B cell (primary cell): ENCODE measurements around the gene ACOXL. TPM values are rescaled to one million over a fixed set of nuclear protein-coding genes. Genes with fewer than 3 reads are reported as not detected.

Experiments used
- ATAC-seq: fragments of 200-7000 bp; cut with Tn5 transposase; one replicate; pipeline ENCODE4 v1.10.0; 2021; ENCODE audit warnings: low read depth, mild to moderate bottlenecking, moderate number of reproducible peaks, moderate library complexity
- CTCF ChIA-PET: fragments of 350-600 bp; sonication (Branson Sonifier 250); formaldehyde crosslinking; loops from one replicate; lab custom pipeline; 2021; ENCODE audit warnings: antibody characterized with exemption, inconsistent platforms; lab: Charles Lee
- POLR2A ChIA-PET: fragments of 350-600 bp; sonication (Branson Sonifier 250); formaldehyde crosslinking; loops from one replicate; lab custom pipeline; 2021; ENCODE audit warnings: antibody characterized with exemption; lab: Charles Lee
- DNase-seq: peaks from one replicate; pipeline ENCODE4 v3.0.0; 2013
- H2AFZ ChIP-seq: 2 replicates; pipeline ENCODE4 v1.6.1; 2012; ENCODE audit warnings: mild to moderate bottlenecking, low read depth, low read length; ENCODE audit not compliant: insufficient read depth, poor library complexity, severe bottlenecking
- H3K27ac ChIP-seq, 2 donors: 1 replicate in 1 of 2; 2 replicates in 1 of 2; pipeline ENCODE4 v1.5.1; 2012 to 2013; ENCODE audit warnings: low read length in 2 of 2, mild to moderate bottlenecking in 2 of 2, moderate library complexity in 1 of 2
- H3K27me3 ChIP-seq, 4 experiments: fragments of 200-600 bp in 1 of 4; sonication (generic) in 1 of 4; replicated peaks in 1 of 4; 1 replicate in 2 of 4; 2 replicates in 2 of 4; pipeline versions ENCODE4 v1.6.1 to v1.7.0; 2013 to 2016; ENCODE audit warnings: low read length in 3 of 4, mild to moderate bottlenecking in 2 of 4, mixed read lengths in 1 of 4, moderate library complexity in 1 of 4; ENCODE audit not compliant: insufficient read depth in 4 of 4, control insufficient read depth in 3 of 4; ENCODE audit errors: control extremely low read depth in 1 of 4
- H3K36me3 ChIP-seq, 2 experiments: replicated peaks in 1 of 2; 1 replicate in 1 of 2; 2 replicates in 1 of 2; pipeline versions ENCODE4 v1.6.1 to v1.7.1; 2013; ENCODE audit warnings: low read length in 1 of 2; ENCODE audit not compliant: insufficient read depth in 2 of 2, control insufficient read depth in 1 of 2; ENCODE audit errors: control extremely low read depth in 1 of 2, extremely low read depth in 1 of 2
- H3K4me1 ChIP-seq, 2 donors: fragments of 200-600 bp in 1 of 2; sonication (generic) in 1 of 2; 1 replicate in 1 of 2; 2 replicates in 1 of 2; pipeline versions ENCODE4 v1.5.1 to v1.6.1; 2013 to 2017; ENCODE audit warnings: low read length in 2 of 2; ENCODE audit not compliant: control insufficient read depth in 2 of 2, insufficient read depth in 2 of 2
- H3K4me2 ChIP-seq: replicated peaks from 2 replicates; pipeline ENCODE3; 2012; ENCODE audit warnings: mild to moderate bottlenecking, low read depth, low read length; ENCODE audit not compliant: poor library complexity, severe bottlenecking
- H3K4me3 ChIP-seq, 5 experiments: fragments of 200-600 bp in 1 of 5; sonication (generic) in 1 of 5; 1 replicate in 3 of 5; 2 replicates in 2 of 5; pipeline versions ENCODE4 v1.5.1 to v1.7.0; 2011 to 2016; ENCODE audit warnings: low read length in 4 of 5, mild to moderate bottlenecking in 4 of 5, low read depth in 2 of 5, control low read depth in 1 of 5, moderate library complexity in 1 of 5; ENCODE audit not compliant: insufficient read depth in 1 of 5; ENCODE audit errors: control extremely low read depth in 1 of 5, extremely low read depth in 1 of 5
- H3K79me2 ChIP-seq: fragments of 200-600 bp; sonication (generic); one replicate; pipeline ENCODE4 v1.6.0; 2016; ENCODE audit warnings: low read length; ENCODE audit not compliant: control insufficient read depth, insufficient read depth
- H3K9ac ChIP-seq: fragments of 200-600 bp; sonication (generic); 2 replicates; pipeline ENCODE4 v1.6.1; 2017; ENCODE audit warnings: mild to moderate bottlenecking, low read length, moderate library complexity
- H3K9me3 ChIP-seq, 3 donors: one replicate each; pipeline versions ENCODE4 v1.6.1 to v1.7.1; 2013; ENCODE audit warnings: low read length in 2 of 3; ENCODE audit not compliant: control insufficient read depth in 2 of 3, insufficient read depth in 1 of 3; ENCODE audit errors: control extremely low read depth in 1 of 3
- H4K20me1 ChIP-seq: 2 replicates; pipeline ENCODE4 v1.6.0; 2012; ENCODE audit warnings: mild to moderate bottlenecking, low read length; ENCODE audit not compliant: insufficient read depth, control insufficient read depth, poor library complexity, severe bottlenecking
- H3K27ac Mint-ChIP-seq: one replicate; pipeline ENCODE4 v1.8.0; 2021; ENCODE audit warnings: mixed read lengths
- H3K27me3 Mint-ChIP-seq: one replicate; pipeline ENCODE4 v1.8.0; 2021; ENCODE audit warnings: mixed read lengths
- H3K4me1 Mint-ChIP-seq: one replicate; pipeline ENCODE4 v1.8.0; 2021; ENCODE audit warnings: mixed read lengths
- H3K4me3 Mint-ChIP-seq: one replicate; pipeline ENCODE4 v1.8.0; 2021; ENCODE audit warnings: mixed read lengths
- H3K9me3 Mint-ChIP-seq: one replicate; pipeline ENCODE4 v1.8.0; 2022; ENCODE audit warnings: mixed read lengths; ENCODE audit not compliant: insufficient read depth
- CTCF ChIP-seq: fragments of 200-600 bp; IDR thresholded peaks from one replicate; pipeline ENCODE4 v1.8.0; 2022; ENCODE audit warnings: antibody characterized with exemption, mild to moderate bottlenecking
- EZH2 ChIP-seq: IDR thresholded peaks from 2 replicates; pipeline ENCODE4 v1.6.1; 2012; ENCODE audit warnings: borderline replicate concordance, low read depth, mild to moderate bottlenecking, moderate library complexity, low read length; ENCODE audit not compliant: insufficient read depth, poor library complexity, severe bottlenecking
- WGBS: methylation state at CpG from one replicate; pipeline ENCODE4 v1.1.5; 2013; ENCODE audit warnings: missing lambda C conversion rate; ENCODE audit not compliant: insufficient coverage; 5-methylcytosine and 5-hydroxymethylcytosine counted together
- intact Hi-C: fragments of 100-400 bp; cut with micrococcal nuclease; formaldehyde crosslinking; loops from one replicate; pipeline ENCODE4 v1.10.0; 2022
- polyA plus RNA-seq: library from polyadenylated mRNA; depleted of rRNA; stranded (reverse); fragments of >200 nt; gene quantifications from 2 replicates; pipeline ENCODE4 v1.2.3, GENCODE V29; 2012
- total RNA-seq, 2 donors: library from RNA; stranded (reverse); fragments of 120-200 nt in 1 of 2; gene quantifications; 1 replicate in 1 of 2; 2 replicates in 1 of 2; pipeline versions ENCODE4 v1.2.3 to v1.2.4, GENCODE V29; 2013 to 2022

ACOXL gene
- total and polyA plus RNA-seq, 2 donors (not counting 1 experiment from before 2014, with no cell fraction given): 0.06 TPM; not detected in 1

GRCh38 chr2:110843959-110844510 is 111.7 kb downstream of the ACOXL start:
- Histone ChIP-seq H3K9ac (no peak overlapping the region), H3K9me3 (no peaks in the 10 kb centered on the region), H3K4me3 (no peak overlapping the region), H4K20me1 (no peaks in the 10 kb centered on the region), H3K79me2 (no peaks in the 10 kb centered on the region), H3K27me3 (no peaks in the 10 kb centered on the region), H3K27ac (no peak overlapping the region), H3K4me2 (no peak overlapping the region), H2AFZ (no peak overlapping the region), H3K36me3 (no peaks in the 10 kb centered on the region), H3K4me1 (peaks cover 4 to 14% of the 10 kb centered on the region in 2 donors)
- no peaks in the 10 kb centered on the region for H3K27me3 Mint-ChIP-seq
- H3K27ac Mint-ChIP-seq: no peak overlapping the region
- no peaks in the 10 kb centered on the region for H3K9me3 Mint-ChIP-seq
- ChIA-PET POLR2A (no interaction called here), CTCF (no interaction called here)
- no peak overlapping the region for H3K4me3 Mint-ChIP-seq
- intact Hi-C loops: no loop called here
- H3K4me1 Mint-ChIP-seq: peaks cover 8% of the 10 kb centered on the region
- DNase-seq (no peak), ATAC-seq (no peak)
- TF ChIP-seq EZH2 (no peak), CTCF (no peak)
- 74% methylated on average over 4 of the region's 8 CpGs for WGBS

GRCh38 chr2:110847651-110848050 is 115.3 kb downstream of the ACOXL start:
- no peak overlapping the region for H3K9ac ChIP-seq
- peaks cover 4 to 20% of the 10 kb centered on the region in 2 donors for H3K4me1 ChIP-seq
- DNase-seq (no peak), ATAC-seq (no peak)
- Mint-ChIP-seq H3K27me3 (no peaks in the 10 kb centered on the region), H3K27ac (no peak overlapping the region), H3K4me1 (peaks cover 11% of the 10 kb centered on the region), H3K4me3 (no peak overlapping the region), H3K9me3 (no peaks in the 10 kb centered on the region)
- no peaks in the 10 kb centered on the region for H3K36me3 ChIP-seq
- no peak overlapping the region for H2AFZ ChIP-seq
- no peak overlapping the region for H3K4me2 ChIP-seq
- TF ChIP-seq CTCF (no peak), EZH2 (no peak)
- no peaks in the 10 kb centered on the region for H3K9me3 ChIP-seq
- H3K79me2 ChIP-seq: no peaks in the 10 kb centered on the region
- intact Hi-C loops: no loop called here
- H3K27ac ChIP-seq: no peak overlapping the region
- 91% methylated on average over 9 of the region's 9 CpGs for WGBS
- POLR2A ChIA-PET: no interaction called here
- no peaks in the 10 kb centered on the region for H4K20me1 ChIP-seq
- no peak overlapping the region for H3K4me3 ChIP-seq
- no peaks in the 10 kb centered on the region for H3K27me3 ChIP-seq
- CTCF ChIA-PET: no interaction called here
